Fibroblast of mammary gland (primary cell): ENCODE data around the gene NCAM2.
"Not testable (repeated sequence)": the region's sequence is repeated elsewhere in the genome, so short reads cannot be mapped to it uniquely, and the experiment has no call there.

ENCODE experiments used
- DNase-seq: peaks from one replicate; pipeline ENCODE4 v3.0.0-alpha.2; 2010; ENCODE audit warnings: low read depth
- H3K4me3 ChIP-seq: 2 replicates; pipeline ENCODE4 v1.5.1; 2011; ENCODE audit warnings: low read depth, mild to moderate bottlenecking, low read length, moderate library complexity; ENCODE audit not compliant: control insufficient read depth
- TF ChIP-seq, protein P1 (sequence below): conservative IDR thresholded peaks from 2 replicates; pipeline ENCODE4 v1.5.1; 2011; ENCODE audit warnings: low read depth, low read length, inconsistent platforms; ENCODE audit not compliant: control insufficient read depth, insufficient read depth

Gene NCAM2

DNA sequence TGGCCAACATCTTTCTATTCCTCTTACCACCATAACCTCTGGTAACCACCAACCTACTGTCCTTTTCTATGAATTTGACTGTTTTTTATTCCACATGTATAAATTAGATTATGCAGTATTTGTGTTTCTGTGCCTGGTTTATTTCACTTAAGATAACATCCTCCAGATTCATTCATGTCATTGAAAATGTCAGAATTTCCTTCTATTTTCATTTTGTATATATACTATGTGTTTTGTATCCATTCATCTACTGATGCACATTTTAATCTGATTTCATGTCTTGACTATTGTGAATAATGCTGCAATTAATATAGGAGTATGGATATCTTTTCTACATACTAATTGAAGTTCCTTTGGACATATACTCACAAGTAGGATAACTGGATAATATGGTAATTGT is 403.2 kb downstream of the NCAM2 start:
- no peak overlapping the region for H3K4me3 ChIP-seq
- TF ChIP-seq, protein P1, sequence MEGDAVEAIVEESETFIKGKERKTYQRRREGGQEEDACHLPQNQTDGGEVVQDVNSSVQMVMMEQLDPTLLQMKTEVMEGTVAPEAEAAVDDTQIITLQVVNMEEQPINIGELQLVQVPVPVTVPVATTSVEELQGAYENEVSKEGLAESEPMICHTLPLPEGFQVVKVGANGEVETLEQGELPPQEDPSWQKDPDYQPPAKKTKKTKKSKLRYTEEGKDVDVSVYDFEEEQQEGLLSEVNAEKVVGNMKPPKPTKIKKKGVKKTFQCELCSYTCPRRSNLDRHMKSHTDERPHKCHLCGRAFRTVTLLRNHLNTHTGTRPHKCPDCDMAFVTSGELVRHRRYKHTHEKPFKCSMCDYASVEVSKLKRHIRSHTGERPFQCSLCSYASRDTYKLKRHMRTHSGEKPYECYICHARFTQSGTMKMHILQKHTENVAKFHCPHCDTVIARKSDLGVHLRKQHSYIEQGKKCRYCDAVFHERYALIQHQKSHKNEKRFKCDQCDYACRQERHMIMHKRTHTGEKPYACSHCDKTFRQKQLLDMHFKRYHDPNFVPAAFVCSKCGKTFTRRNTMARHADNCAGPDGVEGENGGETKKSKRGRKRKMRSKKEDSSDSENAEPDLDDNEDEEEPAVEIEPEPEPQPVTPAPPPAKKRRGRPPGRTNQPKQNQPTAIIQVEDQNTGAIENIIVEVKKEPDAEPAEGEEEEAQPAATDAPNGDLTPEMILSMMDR, result no peak
- no peak for DNase-seq

DNA sequence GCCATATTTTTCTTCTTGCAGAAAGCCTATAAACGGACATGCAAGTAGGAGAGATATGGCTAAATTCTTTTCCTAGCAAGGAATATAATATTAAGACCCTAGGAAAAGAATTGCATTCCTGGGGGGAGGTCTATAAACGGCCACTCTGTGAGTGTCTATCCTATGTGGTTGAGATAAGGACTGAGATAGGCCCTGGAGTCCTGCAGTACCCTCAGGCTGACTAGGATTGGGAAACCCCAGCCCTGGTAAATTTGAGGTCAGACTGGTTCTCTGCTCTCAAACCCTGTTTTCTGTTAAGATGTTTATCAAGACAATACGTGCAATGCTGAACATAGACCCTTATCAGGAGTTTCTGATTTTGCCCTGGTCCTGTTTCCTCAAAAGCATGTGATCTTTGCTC is 404.0 kb downstream of the NCAM2 start:
- not testable (repeated sequence) for DNase-seq, H3K4me3 ChIP-seq

DNA sequence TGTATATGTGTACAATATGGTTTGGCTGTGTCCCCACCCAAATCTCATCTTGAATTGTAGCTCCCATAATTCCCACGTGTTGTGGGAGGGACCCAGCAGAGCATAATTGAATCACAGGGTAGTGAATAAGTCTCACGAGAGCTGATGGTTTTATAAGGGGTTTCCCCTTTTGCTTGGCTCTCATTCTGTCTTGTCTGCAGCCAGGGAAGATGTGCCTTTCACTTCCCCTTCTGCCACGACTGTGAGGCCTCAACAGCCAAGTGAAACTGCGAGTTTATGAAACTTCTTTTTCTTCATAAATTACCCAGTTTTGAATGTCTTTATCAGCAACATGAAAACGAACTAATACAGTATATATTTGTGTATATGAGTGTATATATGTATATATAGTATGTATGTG is 406.1 kb downstream of the NCAM2 start:
- DNase-seq, H3K4me3 ChIP-seq: not testable (repeated sequence)

DNA sequence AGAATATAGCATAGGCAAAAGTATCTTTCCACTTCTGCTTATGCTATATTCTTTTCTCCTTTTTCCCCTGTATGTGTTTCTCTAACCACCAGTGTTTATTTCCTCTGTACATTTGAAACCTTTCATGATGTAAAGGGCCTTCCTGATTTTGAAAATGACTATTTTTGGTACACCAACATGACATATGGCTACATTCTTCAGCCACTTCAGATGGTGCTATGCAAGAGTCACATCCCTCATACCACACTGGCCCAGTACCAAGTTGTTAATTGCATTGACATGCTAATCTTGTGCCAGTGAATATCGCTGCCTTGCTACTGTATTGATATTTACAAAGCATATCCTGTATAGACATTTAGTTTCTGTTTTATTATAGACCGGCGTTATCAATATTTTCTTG is 408.7 kb downstream of the NCAM2 start:
- no peak overlapping the region for H3K4me3 ChIP-seq
- TF ChIP-seq, protein P1, result no peak
- DNase-seq, result no peak

DNA sequence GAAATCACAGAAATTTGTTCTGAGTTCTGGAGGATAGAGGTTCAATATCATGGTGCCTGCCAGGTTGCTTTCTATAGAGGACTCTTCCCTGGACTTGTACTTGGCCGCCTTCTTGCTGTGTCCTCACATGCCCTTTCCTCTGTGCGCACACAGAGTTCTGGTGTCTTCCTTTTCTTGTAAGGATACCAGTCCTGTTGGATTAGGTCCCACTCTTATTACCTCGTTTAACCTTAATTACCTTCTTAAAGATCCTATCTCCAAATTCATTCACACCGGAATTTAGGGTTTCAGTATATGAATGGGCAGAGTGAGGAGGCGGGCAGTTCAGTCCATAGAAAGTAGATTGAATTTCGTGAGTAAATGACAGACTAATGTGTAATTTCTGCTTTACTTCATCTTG is 413.9 kb downstream of the NCAM2 start:
- DNase-seq, result no peak
- H3K4me3 ChIP-seq, result no peak overlapping the region
- TF ChIP-seq, protein P1, result no peak

DNA sequence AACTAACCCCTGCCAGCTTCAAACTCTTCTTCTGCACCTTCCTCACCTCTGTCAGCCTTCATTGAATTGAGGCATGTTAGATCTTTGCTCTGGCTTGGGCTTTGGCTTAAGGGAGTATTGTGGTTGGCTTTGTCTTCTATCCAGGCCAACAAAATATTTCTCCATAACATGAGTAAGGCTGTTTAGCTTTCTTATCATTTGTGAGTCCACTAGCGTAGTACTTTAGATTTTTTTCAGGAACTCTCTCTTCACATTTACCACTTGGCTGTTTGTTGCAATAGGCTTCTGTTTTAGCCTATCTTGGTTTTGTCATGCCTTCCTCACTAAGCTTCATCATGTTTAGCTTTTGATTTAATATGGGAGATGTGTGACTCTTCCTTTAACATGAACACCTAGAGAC is 417.5 kb downstream of the NCAM2 start:
- TF ChIP-seq, protein P1, result no peak
- no peak overlapping the region for H3K4me3 ChIP-seq
- no peak for DNase-seq

DNA sequence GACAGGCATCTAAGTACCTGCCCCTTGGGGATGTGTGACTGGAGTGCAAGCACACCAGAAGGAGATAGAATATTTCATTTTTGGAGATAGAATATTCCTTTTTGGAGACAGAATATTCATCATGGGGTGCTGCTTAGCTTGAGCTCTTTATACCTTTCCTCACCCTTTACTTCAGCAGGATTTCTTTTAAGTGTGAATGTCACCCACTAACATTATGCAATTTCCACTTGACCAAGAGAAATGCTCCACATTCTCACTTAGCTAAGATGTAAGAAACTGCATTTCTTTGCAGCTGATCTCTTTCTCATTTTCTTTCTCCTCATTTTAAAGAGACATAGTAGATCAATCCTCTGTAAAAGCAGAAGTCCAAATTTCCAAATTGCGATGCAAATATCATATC is 436.7 kb downstream of the NCAM2 start:
- no peak overlapping the region for H3K4me3 ChIP-seq
- TF ChIP-seq, protein P1, result no peak
- DNase-seq, result no peak

DNA sequence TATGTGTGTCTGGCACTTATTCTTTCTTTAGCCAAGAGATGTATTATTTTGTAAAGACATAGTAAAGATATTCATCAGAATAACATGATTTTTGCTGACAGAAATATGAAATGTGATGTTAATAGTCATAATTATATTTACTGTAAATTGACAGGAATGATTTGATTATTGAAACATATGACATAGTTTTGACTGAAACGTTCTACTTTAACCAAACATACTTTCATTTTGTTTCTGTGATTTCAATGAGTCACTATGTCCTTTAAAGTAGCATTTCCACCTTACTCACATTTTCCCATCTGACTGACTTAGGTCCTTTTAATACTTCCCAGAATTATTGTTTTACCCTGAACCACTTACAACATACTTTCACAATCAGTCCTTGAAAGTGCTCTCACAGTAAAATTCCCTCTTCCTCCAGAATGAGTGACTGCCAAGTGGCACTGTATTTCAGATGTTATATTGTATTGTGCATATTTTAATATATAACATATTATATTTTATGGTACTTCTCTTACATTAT is 437.9 kb downstream of the NCAM2 start:
- H3K4me3 ChIP-seq, result no peak overlapping the region
- TF ChIP-seq, protein P1, result no peak
- DNase-seq, result no peak
